ENCODE results near the gene DNAH10.

- TF ChIP-seq ELK4 (IDR thresholded peaks at IDR 0.05; ENCODE audit: borderline replicate concordance, low read depth, low read length) (no peak), ZBTB21 (tag by site-specific recombination; IDR thresholded peaks at IDR 0.05) (no peak), PRDM10 (tag by site-specific recombination; IDR thresholded peaks at IDR 0.05) (no peak), YY1 (tag by site-specific recombination; IDR thresholded peaks at IDR 0.05) (no peak), ZNF26 (tag by site-specific recombination; IDR thresholded peaks at IDR 0.05) (no peak)
Observed at GRCh38 chr12:123890536-123890902, 128.4 kb downstream of the DNAH10 start.
